Glomerular endothelial cell (primary cell): Measurements from ENCODE around the gene HAPSTR1. TPM values are rescaled to one million over a fixed set of nuclear protein-coding genes. Genes with fewer than 3 reads are reported as not detected.

Source experiments
- DNase-seq: peaks from one replicate; pipeline ENCODE4 v3.0.0-alpha.2; 2011; ENCODE audit warnings: low read depth, low spot score; ENCODE audit errors: extremely low read depth
- total RNA-seq: library from RNA; depleted of rRNA; stranded (reverse); fragments of >200 nt; gene quantifications from 2 replicates; pipeline ENCODE4 v1.2.3, GENCODE V29; 2015

HAPSTR1 gene
- total RNA-seq, 1 donor from 2014 or later = 94.9 TPM

- DNase-seq = no peak
These were observed 28.4 kb downstream of the HAPSTR1 start for GRCh38 chr16:9119795-9120194.

- DNase-seq = no peak
These were observed 30.9 kb downstream of the HAPSTR1 start for GRCh38 chr16:9122342-9122741.

- DNase-seq = no peak
These were observed 31.5 kb downstream of the HAPSTR1 start for GRCh38 chr16:9122969-9123368.

GRCh38 chr16:9123401-9123800, 32.0 kb downstream of the HAPSTR1 start:
- no peak for DNase-seq

- no peak for DNase-seq
These were observed 32.4 kb downstream of the HAPSTR1 start for GRCh38 chr16:9123871-9124270.

GRCh38 chr16:9124444-9124843, 33.0 kb downstream of the HAPSTR1 start:
- no peak for DNase-seq

- no peak for DNase-seq
These were observed 33.6 kb downstream of the HAPSTR1 start for GRCh38 chr16:9124908-9125584.

GRCh38 chr16:9125658-9126505, 34.4 kb downstream of the HAPSTR1 start:
- no peak for DNase-seq

- no peak for DNase-seq
These were observed 35.2 kb downstream of the HAPSTR1 start for GRCh38 chr16:9126609-9127008.

GRCh38 chr16:9128346-9129342, 37.2 kb downstream of the HAPSTR1 start:
- DNase-seq = no peak

GRCh38 chr16:9134306-9134705, 42.9 kb downstream of the HAPSTR1 start:
- DNase-seq = no peak

- no peak for DNase-seq
These were observed 43.3 kb downstream of the HAPSTR1 start for GRCh38 chr16:9134739-9135138.

- no peak for DNase-seq
These were observed 44.4 kb downstream of the HAPSTR1 start for GRCh38 chr16:9135797-9136196.

- no peak for DNase-seq
These were observed 45.2 kb downstream of the HAPSTR1 start for GRCh38 chr16:9136596-9136995.

- no peak for DNase-seq
These were observed 46.7 kb downstream of the HAPSTR1 start for GRCh38 chr16:9138021-9138680.

GRCh38 chr16:9138731-9139501, 47.5 kb downstream of the HAPSTR1 start:
- DNase-seq = no peak

- no peak for DNase-seq
These were observed 48.5 kb downstream of the HAPSTR1 start for GRCh38 chr16:9139965-9140364.
